CD4-positive, alpha-beta memory T cell (primary cell): Measurements from ENCODE around the gene DNM2. TPM values are rescaled to one million over a fixed set of nuclear protein-coding genes. Genes with fewer than 3 reads are reported as not detected.
A peak's percentile ranks its signal among the peaks of the same experiment; 100 is the strongest.

Source experiments
- CTCF ChIA-PET: fragments of 350-600 bp; sonication (Branson Sonifier 250); formaldehyde crosslinking; loops from one replicate; lab custom pipeline; 2021; ENCODE audit warnings: inconsistent platforms; ENCODE audit not compliant: partially characterized antibody; lab: Charles Lee
- POLR2A ChIA-PET: fragments of 350-600 bp; sonication (Branson Sonifier 250); formaldehyde crosslinking; loops from one replicate; lab custom pipeline; 2021; ENCODE audit not compliant: partially characterized antibody; lab: Charles Lee
- DNase-seq, 5 donors: peaks; one replicate each; pipeline versions ENCODE4 v3.0.0 to v3.0.0-alpha.2; 2020 to 2022; ENCODE audit warnings: mixed read lengths in 1 of 5
- H3K27ac ChIP-seq: one replicate; pipeline ENCODE4 v1.7.0; 2013; ENCODE audit warnings: low read depth, low read length
- H3K27me3 ChIP-seq: 2 replicates; pipeline ENCODE4 v1.7.0; 2013; ENCODE audit warnings: mild to moderate bottlenecking, low read length, moderate library complexity; ENCODE audit not compliant: insufficient read depth
- H3K36me3 ChIP-seq: 2 replicates; pipeline ENCODE4 v1.7.0; 2013; ENCODE audit warnings: mild to moderate bottlenecking, low read length, moderate library complexity; ENCODE audit not compliant: insufficient read depth
- H3K4me1 ChIP-seq: 2 replicates; pipeline ENCODE4 v1.7.0; 2013; ENCODE audit warnings: mild to moderate bottlenecking, low read length, moderate library complexity; ENCODE audit not compliant: insufficient read depth
- H3K4me3 ChIP-seq, 2 donors: one replicate each; pipeline ENCODE4 v1.7.0; 2013; ENCODE audit warnings: low read length in 2 of 2, mild to moderate bottlenecking in 1 of 2
- H3K9me3 ChIP-seq, 2 donors: one replicate each; pipeline ENCODE4 v1.7.0; 2013; ENCODE audit warnings: low read length in 2 of 2, control low read depth in 1 of 2; ENCODE audit not compliant: control insufficient read depth in 1 of 2
- H3K27ac Mint-ChIP-seq, 7 donors: one replicate each; pipeline ENCODE4 v1.8.0; 2020 to 2021; ENCODE audit warnings: mixed read lengths in 7 of 7, mild to moderate bottlenecking in 6 of 7, inconsistent platforms in 3 of 7, moderate library complexity in 3 of 7
- H3K27me3 Mint-ChIP-seq, 2 donors: one replicate each; pipeline ENCODE4 v1.8.0; 2020 to 2021; ENCODE audit warnings: mixed read lengths in 2 of 2
- H3K36me3 Mint-ChIP-seq, 2 donors: one replicate each; pipeline ENCODE4 v1.8.0; 2020 to 2021; ENCODE audit warnings: mixed read lengths in 2 of 2, inconsistent platforms in 1 of 2, mild to moderate bottlenecking in 1 of 2
- H3K4me1 Mint-ChIP-seq, 4 donors: one replicate each; pipeline ENCODE4 v1.8.0; 2020 to 2021; ENCODE audit warnings: mixed read lengths in 4 of 4, mild to moderate bottlenecking in 1 of 4
- H3K4me3 Mint-ChIP-seq, 8 donors: one replicate each; pipeline ENCODE4 v1.8.0; 2020 to 2021; ENCODE audit warnings: mixed read lengths in 8 of 8, mild to moderate bottlenecking in 7 of 8, moderate library complexity in 6 of 8, inconsistent platforms in 3 of 8
- H3K9me3 Mint-ChIP-seq, 8 donors: one replicate each; pipeline ENCODE4 v1.8.0; 2020 to 2021; ENCODE audit warnings: mixed read lengths in 8 of 8, mild to moderate bottlenecking in 5 of 8, inconsistent platforms in 3 of 8, moderate library complexity in 1 of 8
- intact Hi-C: fragments of 100-400 bp; cut with micrococcal nuclease; formaldehyde crosslinking; loops from one replicate; pipeline ENCODE4 v1.15.1; 2023
- polyA plus RNA-seq, 2 donors: library from polyadenylated mRNA; unstranded; fragments of 300-500 nt; fragmentation: Illumina TruSeq; gene quantifications; one replicate each; pipeline ENCODE4 v1.2.3, GENCODE V29; 2021
- total RNA-seq, 2 experiments: library from RNA; stranded (reverse); gene quantifications; one replicate each; pipeline ENCODE4 v1.2.3, GENCODE V29; 2021

The DNM2 gene
- total and polyA plus RNA-seq, 4 experiments from 2014 or later, result 46.3 to 272 (median 174) TPM

- Mint-ChIP-seq H3K4me1 (peaks cover 15 to 38% (median 22%) of the 10 kb centered on the region in 4 donors), H3K36me3 (peaks cover 30 to 50% of the 10 kb centered on the region in 2 donors), H3K27me3 (no peaks in the 10 kb centered on the region), H3K9me3 (peaks cover 0 to 2% (median 0%) of the 10 kb centered on the region in 8 donors), H3K4me3 (peak overlapping the region in 5 of 8 donors; percentile 36 to 57 (median 55)), H3K27ac (peak overlapping the region; percentile 48 to 94 (median 72))
- Histone ChIP-seq H3K4me1 (peaks cover 17% of the 10 kb centered on the region), H3K4me3 (no peak overlapping the region), H3K27me3 (no peaks in the 10 kb centered on the region), H3K27ac (peak overlapping the region; percentile 24), H3K9me3 (no peaks in the 10 kb centered on the region), H3K36me3 (peaks cover 33% of the 10 kb centered on the region)
- CTCF ChIA-PET, result interaction anchor here (1.1 kb wide), 1 partner anchor 92 kb away, joined by 4 read pairs; the partner anchor contains the start of gene DNM2
- intact Hi-C loops, result no loop called here
- peak; percentile 29 to 73 (median 37) for DNase-seq
- POLR2A ChIA-PET, result interaction anchor here (0.6 to 3.7 kb wide), 5 partner anchors 27 to 91 kb away, joined by 3 to 10 read pairs (median 8); partner anchors contain the start of genes DNM2 and TMED1
Observed at GRCh38 chr19:10808937-10809649, 91.2 kb downstream of the DNM2 start.

GRCh38 chr19:10809651-10810285 is 91.9 kb downstream of the DNM2 start:
- CTCF ChIA-PET, result interaction anchor here (1.1 kb wide), 1 partner anchor 92 kb away, joined by 4 read pairs; the partner anchor contains the start of gene DNM2
- Histone ChIP-seq H3K4me1 (peaks cover 17% of the 10 kb centered on the region), H3K27me3 (no peaks in the 10 kb centered on the region), H3K4me3 (no peak overlapping the region), H3K9me3 (no peaks in the 10 kb centered on the region), H3K27ac (peak overlapping the region; percentile 3), H3K36me3 (peaks cover 27% of the 10 kb centered on the region)
- intact Hi-C loops, result no loop called here
- no peak for DNase-seq
- H3K27ac Mint-ChIP-seq, result peak overlapping the region; percentile 72 to 94 (median 82)
- peaks cover 15 to 35% (median 23%) of the 10 kb centered on the region in 4 donors for H3K4me1 Mint-ChIP-seq
- no peaks in the 10 kb centered on the region for H3K27me3 Mint-ChIP-seq
- peaks cover 31 to 48% of the 10 kb centered on the region in 2 donors for H3K36me3 Mint-ChIP-seq
- H3K4me3 Mint-ChIP-seq, result peak overlapping the region in 1 of 8 donors; percentile 55
- peaks cover 0 to 2% (median 0%) of the 10 kb centered on the region in 8 donors for H3K9me3 Mint-ChIP-seq
- POLR2A ChIA-PET, result interaction anchor here (0.6 to 3.7 kb wide), 4 partner anchors 26 to 92 kb away, joined by 4 to 10 read pairs (median 9); partner anchors contain the start of genes DNM2 and TMED1

- Mint-ChIP-seq H3K27ac (peak overlapping the region in 2 of 7 donors; percentile 48 to 76), H3K4me3 (no peak overlapping the region), H3K36me3 (peaks cover 22 to 37% of the 10 kb centered on the region in 2 donors), H3K27me3 (no peaks in the 10 kb centered on the region), H3K9me3 (peaks cover 0 to 2% (median 0%) of the 10 kb centered on the region in 8 donors), H3K4me1 (peaks cover 15 to 30% (median 23%) of the 10 kb centered on the region in 4 donors)
- Histone ChIP-seq H3K27ac (no peak overlapping the region), H3K4me1 (peaks cover 17% of the 10 kb centered on the region), H3K27me3 (no peaks in the 10 kb centered on the region), H3K4me3 (no peak overlapping the region), H3K36me3 (peaks cover 14% of the 10 kb centered on the region), H3K9me3 (no peaks in the 10 kb centered on the region)
- no peak for DNase-seq
- intact Hi-C loops, result no loop called here
- ChIA-PET CTCF (no interaction called here), POLR2A (interaction anchor here (0.6 to 3.7 kb wide), 2 partner anchors 52 to 284 kb away, joined by 4 to 10 read pairs; no protein-coding TSS in a partner anchor)
Observed at GRCh38 chr19:10811391-10812111, 93.7 kb downstream of the DNM2 start.

GRCh38 chr19:10812196-10812595 is 94.3 kb downstream of the DNM2 start:
- no peak for DNase-seq
- no peaks in the 10 kb centered on the region for H3K27me3 ChIP-seq
- no peak overlapping the region for H3K4me3 ChIP-seq
- peak overlapping the region in 1 of 7 donors; percentile 35 for H3K27ac Mint-ChIP-seq
- ChIA-PET POLR2A (interaction anchor here (0.8 to 3.7 kb wide), 2 partner anchors 53 to 94 kb away, joined by 4 to 10 read pairs; partner anchors contain the start of gene DNM2), CTCF (no interaction called here)
- H3K4me1 Mint-ChIP-seq, result peaks cover 15 to 30% (median 23%) of the 10 kb centered on the region in 4 donors
- H3K9me3 Mint-ChIP-seq, result peaks cover 0 to 2% (median 0%) of the 10 kb centered on the region in 8 donors
- peaks cover 22 to 41% of the 10 kb centered on the region in 2 donors for H3K36me3 Mint-ChIP-seq
- no peak overlapping the region for H3K27ac ChIP-seq
- H3K9me3 ChIP-seq, result no peaks in the 10 kb centered on the region
- peaks cover 17% of the 10 kb centered on the region for H3K4me1 ChIP-seq
- intact Hi-C loops, result no loop called here
- no peak overlapping the region for H3K4me3 Mint-ChIP-seq
- H3K36me3 ChIP-seq, result peaks cover 19% of the 10 kb centered on the region
- H3K27me3 Mint-ChIP-seq, result no peaks in the 10 kb centered on the region

GRCh38 chr19:10812902-10813404 is 95.1 kb downstream of the DNM2 start:
- peaks cover 15 to 30% (median 23%) of the 10 kb centered on the region in 4 donors for H3K4me1 Mint-ChIP-seq
- peaks cover 17% of the 10 kb centered on the region for H3K4me1 ChIP-seq
- H3K4me3 Mint-ChIP-seq, result no peak overlapping the region
- peak overlapping the region; percentile 25 to 84 (median 68) for H3K27ac Mint-ChIP-seq
- H3K36me3 Mint-ChIP-seq, result peaks cover 21 to 42% of the 10 kb centered on the region in 2 donors
- no peaks in the 10 kb centered on the region for H3K27me3 Mint-ChIP-seq
- POLR2A ChIA-PET, result interaction anchor here (0.8 kb wide), 1 partner anchor 95 kb away, joined by 4 read pairs; the partner anchor contains the start of gene DNM2
- H3K36me3 ChIP-seq, result peaks cover 19% of the 10 kb centered on the region
- no peak overlapping the region for H3K27ac ChIP-seq
- peaks cover 0 to 2% (median 0%) of the 10 kb centered on the region in 8 donors for H3K9me3 Mint-ChIP-seq
- H3K4me3 ChIP-seq, result no peak overlapping the region
- H3K27me3 ChIP-seq, result no peaks in the 10 kb centered on the region
- intact Hi-C loops, result no loop called here
- CTCF ChIA-PET, result no interaction called here
- no peaks in the 10 kb centered on the region for H3K9me3 ChIP-seq
- DNase-seq, result no peak

GRCh38 chr19:10815007-10815536 is 97.2 kb downstream of the DNM2 start:
- no peaks in the 10 kb centered on the region for H3K4me1 ChIP-seq
- H3K4me3 ChIP-seq, result no peak overlapping the region
- CTCF ChIA-PET, result no interaction called here
- H3K27ac ChIP-seq, result no peak overlapping the region
- intact Hi-C loops, result no loop called here
- H3K9me3 Mint-ChIP-seq, result no peaks in the 10 kb centered on the region
- peaks cover 24% of the 10 kb centered on the region for H3K36me3 ChIP-seq
- H3K36me3 Mint-ChIP-seq, result peaks cover 15 to 35% of the 10 kb centered on the region in 2 donors
- no peaks in the 10 kb centered on the region for H3K27me3 ChIP-seq
- H3K27ac Mint-ChIP-seq, result peak overlapping the region in 2 of 7 donors; percentile 43 to 44
- POLR2A ChIA-PET, result interaction anchor here (1.3 kb wide), 1 partner anchor 98 kb away, joined by 3 read pairs; no protein-coding TSS in a partner anchor
- no peak overlapping the region for H3K4me3 Mint-ChIP-seq
- no peak for DNase-seq
- H3K27me3 Mint-ChIP-seq, result no peaks in the 10 kb centered on the region
- no peaks in the 10 kb centered on the region for H3K9me3 ChIP-seq
- peaks cover 4 to 13% (median 9%) of the 10 kb centered on the region in 4 donors for H3K4me1 Mint-ChIP-seq
